GM18870 (cell line): Measurements from ENCODE around the gene NAA10.

ENCODE experiments used
- ATAC-seq: cut with Tn5 transposase; IDR thresholded peaks from one replicate; pipeline ENCODE4 v1.9.1; 2021; ENCODE audit warnings: moderate library complexity; ENCODE audit not compliant: unreplicated experiment

The NAA10 gene

DNA sequence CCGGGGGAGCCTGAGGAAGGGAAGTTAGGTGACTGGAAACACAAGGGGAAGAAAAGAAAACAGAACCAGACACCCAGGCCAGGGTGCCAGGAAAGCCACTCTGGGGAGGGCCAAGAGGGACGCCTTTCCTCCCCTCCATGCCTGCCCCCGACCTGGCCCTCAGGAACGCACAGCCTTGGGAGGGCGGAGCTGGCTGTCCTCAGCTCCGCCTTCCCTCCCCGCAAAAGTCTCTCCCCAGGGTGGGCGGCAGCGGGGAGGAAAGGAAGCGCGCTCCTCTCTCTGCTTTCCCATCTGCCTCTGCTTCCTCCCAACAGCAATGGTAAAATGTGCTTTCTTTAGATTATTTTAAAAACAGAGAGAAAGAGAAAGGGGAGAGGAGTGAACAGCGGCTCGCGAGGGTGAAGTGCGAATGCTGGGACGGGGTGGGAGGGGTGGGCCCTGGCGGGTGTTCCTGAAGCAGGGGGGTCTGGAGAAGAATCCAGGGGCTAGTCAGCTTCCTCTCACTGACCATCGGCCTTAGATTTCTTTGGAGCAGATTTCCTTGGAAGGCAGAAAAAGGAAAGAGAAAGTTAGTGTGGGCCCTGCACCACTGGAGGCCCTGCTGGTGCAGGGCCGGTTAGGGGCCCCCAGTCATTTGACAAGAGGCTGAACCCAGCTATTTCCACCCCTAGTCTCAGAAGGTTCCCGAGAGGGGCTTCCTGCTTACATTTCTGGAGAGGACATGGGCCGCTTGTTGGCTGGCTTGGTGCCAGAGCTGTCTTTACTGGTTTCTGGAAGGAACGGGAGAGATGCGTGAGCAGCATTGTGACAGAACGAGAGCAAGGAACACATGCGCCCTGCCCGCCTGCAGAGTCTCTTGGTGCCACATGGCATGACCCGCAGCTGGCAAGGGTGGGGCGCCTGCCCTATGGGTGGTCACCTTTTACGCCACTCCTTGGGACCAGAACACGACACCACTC, 14.3 kb upstream of the NAA10 start:
- ATAC-seq: no peak

DNA sequence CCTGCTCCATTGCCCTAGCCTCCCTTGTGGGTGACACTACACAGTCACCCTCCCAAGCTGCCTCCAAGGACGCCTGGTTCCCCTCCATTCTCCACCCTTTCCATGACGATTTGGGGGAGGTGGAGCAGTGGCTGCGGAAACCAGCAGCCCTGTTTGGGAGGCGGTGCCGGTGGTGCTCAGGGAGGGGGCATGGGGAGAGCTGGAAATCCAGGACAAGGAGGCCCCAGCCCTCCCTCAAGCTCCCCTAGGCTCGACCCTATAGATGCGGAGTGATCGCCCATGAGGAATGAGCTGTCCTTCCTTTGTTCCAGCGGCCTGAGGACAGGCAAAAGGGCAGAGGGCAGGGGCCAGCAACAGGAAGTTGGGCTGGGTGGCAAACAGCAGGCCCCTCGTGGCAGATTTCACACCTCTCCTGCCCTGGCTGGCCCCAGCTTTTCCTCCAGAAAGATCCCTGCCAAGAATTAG, 13.2 kb upstream of the NAA10 start:
- no peak for ATAC-seq

DNA sequence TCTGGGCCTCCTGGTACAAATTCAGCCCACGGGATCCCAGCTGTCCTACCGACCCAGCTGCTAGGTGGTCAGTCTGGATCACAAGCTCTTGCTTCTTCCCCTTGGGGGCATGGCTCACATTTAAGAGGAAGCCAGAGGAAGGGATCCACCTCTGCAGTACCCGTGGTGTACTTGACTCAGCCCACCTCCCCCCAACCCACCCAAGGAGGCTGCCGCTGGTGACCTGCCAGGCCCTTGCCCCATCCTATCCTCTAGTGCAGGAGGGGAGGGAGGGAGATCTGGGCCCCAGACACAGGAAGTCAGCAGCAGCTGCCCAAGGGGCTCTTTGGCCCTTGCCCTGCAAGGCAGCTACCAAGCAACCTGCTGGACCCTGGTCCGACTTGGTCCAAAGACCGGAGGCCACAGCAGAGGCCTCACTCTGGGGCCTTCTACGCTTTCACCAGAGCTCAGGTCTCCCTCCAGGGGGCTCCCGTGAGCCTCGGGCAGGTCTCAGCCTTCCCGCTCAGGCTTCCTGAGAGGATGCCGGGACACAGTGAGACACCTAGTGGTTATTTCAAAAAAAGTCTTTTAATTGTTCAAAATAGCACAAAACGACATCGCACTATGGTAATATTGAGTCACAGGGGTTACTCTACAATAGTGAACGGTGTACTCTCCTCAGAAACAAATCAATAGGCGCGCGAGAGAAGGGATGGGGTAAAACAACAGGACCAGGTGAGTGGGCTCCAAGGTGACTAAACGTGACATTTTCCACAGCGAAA, 12.4 kb upstream of the NAA10 start:
- ATAC-seq: peak; percentile 63

DNA sequence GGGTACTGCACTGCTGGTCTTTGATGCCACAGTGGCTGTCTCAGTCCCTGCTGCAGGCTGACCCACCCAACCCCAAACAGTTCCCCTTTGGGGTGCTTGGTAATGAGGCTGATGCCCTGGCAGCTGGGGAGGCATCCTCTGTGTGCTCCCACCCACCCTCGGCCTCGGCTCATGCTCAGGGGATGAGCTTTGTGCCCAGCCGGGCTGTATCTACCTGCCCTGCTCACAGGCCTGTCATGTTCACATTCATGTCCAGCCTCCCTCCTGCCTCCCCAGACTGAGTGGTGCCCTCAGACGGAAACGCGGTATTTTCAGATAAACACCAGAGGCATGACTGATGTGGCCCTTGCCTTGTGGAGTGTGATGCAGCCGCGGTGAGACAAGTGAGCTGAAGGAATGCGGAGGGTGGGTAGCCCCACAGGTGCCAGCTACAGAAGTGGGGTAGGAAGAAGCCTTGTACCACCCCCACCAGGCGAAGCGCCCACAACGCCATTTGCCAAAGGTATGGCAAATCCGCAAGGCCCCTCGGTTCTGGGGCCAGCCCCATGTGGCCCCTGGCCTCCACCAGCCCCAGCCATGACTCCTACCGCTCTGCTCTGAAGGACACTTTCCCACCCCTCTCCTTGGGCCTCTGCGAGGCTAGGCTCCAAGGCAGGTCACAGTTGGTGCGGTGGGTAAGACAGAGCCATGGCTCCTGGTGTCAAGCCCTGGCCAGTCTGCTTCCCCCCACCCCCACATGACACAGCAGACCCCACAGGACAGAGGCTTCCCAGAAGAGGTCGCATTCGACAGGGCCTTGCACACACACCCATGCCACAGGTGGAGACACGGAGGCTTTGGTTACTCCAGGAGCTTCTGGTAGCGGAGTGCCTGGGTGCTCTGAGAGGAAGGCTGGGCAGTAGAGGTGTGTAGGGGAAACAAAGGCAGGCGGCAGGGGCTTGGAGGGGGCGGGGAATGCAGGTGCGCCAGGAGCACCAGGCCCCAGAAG, 11.4 kb upstream of the NAA10 start:
- no peak for ATAC-seq

DNA sequence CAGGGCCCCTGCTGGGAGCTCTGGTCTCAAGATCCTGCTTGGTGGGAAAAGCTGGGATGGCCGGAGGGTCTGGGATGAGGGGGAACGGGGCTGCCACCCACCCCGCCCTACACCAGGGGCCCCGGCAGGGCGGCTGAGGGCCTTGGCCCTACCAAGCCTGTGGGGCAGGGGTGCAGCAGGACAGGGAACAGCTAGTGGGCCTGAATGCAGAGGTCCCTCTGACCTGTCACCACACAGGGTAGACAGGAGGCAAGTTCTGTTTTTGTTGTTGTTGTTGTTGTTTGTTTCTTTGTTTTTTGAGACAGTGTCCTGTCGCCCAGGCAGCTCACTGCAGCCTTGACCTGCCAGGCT, 9.9 kb upstream of the NAA10 start:
- ATAC-seq: no peak

DNA sequence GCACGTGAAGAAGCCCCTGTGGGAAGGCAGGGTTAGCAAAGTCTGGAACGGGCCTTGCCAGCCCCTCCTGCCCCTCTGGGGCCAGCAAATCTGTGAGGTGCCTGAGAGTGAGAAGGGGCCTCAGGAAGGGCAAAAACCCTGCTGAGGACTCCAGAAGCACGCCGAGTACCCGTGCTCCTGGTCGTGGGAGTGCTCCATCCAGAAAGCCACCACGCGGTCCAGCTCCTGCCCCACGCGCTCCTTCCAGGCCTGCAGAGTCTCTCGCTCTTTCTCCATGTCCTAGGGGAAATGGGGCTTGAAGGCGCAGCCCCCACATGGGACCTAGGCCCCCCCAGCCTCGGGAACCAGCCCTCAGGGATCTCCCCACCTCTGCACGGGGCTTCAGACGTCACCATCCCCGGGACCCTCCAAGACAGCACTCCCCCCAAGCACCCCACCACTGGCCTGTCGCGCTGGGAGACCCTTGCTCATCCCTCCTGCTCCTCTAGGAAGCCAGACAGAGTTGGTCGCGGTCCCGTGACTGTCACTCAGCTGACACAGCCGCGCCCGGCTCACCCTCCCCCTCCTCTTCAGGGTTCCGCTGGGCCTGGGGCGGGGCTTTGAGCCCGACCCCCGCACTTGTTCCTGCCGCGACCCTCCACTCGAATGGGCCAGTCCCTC, 9.4 kb upstream of the NAA10 start, which contains the start of gene RENBP:
TSS of gene RENBP (minus strand) at position 504 of the 660 bp plus-strand sequence. CDS start at position 471, 33 bp downstream.
- no peak for ATAC-seq

DNA sequence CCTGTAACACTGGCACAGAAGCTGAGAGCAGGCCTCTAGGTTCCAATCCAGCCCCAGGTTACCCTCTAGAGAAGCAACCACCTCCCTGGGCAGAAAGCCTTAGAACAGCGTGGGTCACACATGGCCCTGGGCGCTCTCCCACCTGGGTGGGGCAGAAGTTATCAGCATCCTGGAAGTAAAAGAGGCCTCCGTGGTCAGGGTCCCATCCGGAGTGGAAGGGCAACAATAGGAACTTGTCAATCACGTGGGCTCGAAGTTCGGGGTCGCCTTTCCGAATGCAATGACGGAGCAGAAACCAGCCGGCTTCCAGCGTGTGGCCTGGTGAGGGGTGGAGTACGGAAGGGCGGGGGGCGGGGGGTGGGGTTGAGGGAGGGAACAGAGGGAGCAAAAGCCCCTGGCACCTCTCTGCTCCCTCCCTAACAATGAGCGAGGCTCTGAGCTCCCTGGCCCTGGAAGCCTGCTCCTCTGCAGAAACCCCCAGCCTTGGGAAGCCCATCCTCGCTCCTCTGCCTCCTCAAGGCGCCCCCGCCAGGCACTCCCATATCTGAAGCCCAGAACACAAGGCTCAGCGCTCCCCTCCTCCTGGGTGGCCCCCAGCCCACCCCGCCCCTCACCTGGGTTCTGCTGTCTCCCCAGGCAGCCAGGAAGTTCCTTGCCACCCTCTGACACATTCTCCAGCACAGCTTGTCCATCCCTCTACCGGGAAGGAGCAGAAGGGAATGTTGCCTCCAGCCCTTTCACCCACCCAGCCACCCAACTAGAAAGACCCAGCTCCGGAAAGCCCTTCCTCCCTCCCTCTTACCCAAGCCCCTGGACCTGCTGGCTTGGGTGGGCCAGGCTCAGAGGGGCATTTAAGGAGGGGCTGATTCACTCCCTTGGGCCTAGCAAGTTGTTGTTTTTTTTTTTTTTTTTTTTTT, 6.8 kb upstream of the NAA10 start:
- no peak for ATAC-seq

DNA sequence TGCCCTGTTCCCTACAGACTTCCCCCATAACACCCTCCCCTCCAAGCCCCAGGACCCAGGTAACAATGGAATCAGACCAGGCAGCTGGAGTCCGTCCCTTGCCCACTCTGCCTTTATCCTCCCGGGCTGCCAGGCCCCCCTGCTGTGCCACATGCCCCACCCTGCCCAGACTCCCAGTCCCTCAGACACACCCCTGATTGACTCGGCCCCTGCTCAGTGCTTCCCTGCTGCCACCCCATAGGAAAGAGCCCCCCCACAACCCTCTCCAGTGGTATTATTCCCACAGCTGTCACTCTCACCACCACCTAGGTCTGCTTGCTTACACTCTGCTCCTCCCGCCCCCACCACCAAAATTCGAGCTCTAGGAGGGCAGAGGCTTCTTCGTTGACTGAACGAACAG, 4.7 kb upstream of the NAA10 start:
- ATAC-seq: no peak

DNA sequence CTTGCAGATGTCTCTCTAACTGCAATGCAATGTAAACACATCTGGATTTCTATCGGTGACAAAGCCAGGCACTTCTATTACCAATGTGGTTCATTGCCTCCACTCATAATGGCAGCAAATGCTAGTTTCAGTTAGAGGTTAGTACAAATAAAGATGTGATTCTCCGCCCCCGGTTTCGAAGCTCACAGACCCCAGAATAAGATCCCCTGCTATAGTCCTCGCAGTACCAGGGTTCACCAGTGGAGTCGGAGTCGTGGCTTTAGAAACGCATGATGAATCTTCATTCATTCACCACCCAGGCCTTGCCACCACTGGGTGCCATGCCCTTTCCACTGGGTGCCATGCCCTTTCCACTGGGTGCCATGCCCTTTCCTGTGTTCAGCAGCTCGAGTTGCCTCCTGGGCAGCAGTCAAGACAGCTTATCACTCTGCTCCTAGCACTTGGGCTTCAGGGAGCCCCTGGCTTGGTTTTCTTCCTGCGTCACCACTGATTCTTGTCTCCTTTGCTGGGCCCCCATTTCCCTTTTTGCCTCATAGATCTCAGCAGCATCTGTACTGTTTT, 3.5 kb upstream of the NAA10 start:
- ATAC-seq: no peak

DNA sequence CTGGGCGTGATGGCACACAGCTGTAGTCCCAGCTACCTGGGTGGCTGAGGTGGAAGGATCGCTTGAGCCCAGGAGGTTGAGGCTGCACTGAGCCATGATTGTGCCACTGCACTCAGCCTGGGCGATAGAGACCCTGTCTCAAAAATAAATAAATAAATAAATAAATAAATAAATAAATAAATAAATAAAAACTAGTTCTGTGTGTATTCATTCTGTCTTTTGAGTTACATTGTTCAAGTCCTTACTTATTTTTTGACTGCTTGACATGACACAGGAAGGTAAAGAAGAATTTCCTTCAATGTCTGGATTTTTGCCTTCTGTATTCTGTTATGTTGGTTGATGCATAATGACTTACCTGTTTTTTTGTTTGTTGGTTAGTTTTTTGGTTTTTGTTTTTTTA, 2.2 kb upstream of the NAA10 start:
- ATAC-seq: no peak

DNA sequence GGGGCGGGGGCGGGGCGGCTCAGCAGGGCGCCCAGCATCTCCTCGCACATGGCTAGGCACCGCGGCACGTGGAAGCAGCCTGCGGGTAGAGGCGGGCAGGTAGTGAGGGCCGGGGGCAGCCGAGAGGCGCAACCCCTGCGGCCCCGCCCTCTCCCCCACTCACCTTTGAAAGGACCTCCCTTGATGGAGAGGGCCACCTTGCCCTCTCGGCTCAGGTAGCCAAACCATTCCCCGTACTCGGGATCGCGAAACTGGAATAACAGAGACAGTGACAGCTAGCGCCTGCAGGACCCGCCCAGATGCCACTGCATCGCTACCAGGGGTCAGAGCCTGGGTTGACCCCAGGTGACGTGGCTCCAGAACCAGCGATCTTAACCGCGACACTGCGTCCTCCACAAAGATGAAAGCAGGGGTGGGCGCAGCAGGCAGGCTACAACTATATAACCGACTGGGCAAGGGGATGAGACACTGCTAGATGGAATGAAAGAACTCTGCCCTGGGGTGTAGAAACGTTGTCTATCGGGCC, 552 bp upstream of the NAA10 start:
- ATAC-seq: no peak

DNA sequence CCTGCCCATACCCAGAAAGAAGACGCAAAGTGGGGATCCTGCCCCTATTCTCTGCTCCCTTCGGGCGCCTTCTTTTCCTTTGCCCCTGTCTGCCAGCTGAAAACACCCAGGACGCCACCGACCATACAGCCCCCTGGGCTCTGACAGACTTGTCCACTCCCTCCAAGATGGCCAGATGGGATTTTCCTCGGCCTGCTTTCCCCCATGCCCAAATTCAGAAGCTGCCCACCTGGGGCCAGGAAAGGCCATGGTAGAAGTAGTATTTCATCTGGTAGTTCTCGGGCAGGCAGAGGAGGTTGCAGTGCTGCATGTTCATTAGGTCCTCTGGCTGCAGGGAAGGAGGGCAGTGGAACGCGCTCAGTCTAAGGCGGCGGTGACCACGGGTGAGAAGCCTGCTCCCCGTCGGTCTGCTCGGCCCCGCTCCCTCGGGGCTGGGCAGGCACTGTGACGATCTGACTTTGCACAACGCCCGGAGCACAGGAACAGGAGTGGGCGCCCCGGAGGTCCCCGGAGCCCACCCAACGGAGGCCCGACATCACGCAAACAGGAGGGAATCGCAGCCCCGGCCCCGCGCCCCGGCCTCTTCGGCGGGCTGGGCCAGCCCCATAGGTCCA, 582 bp downstream of the NAA10 start:
- ATAC-seq: peak; percentile 21

DNA sequence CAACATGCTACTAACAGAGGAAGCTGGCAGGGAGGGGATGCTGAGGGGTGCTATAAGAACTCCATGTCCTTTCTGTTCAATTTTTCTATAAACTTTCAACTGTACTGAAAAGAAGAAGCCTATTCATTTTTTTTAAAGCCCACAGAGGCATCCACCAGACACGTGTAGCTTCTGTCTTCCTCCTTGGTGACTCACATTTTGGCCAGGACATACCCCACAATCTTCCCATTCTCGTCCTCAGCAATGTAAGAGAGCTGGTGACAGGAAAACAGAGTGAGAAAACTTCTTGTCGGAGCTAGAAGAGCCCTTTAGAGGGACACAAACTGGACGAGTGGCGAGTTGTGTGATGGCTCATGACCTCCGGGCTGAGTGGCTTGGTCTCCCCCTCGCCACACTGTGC, 1.1 kb downstream of the NAA10 start:
- ATAC-seq: no peak

DNA sequence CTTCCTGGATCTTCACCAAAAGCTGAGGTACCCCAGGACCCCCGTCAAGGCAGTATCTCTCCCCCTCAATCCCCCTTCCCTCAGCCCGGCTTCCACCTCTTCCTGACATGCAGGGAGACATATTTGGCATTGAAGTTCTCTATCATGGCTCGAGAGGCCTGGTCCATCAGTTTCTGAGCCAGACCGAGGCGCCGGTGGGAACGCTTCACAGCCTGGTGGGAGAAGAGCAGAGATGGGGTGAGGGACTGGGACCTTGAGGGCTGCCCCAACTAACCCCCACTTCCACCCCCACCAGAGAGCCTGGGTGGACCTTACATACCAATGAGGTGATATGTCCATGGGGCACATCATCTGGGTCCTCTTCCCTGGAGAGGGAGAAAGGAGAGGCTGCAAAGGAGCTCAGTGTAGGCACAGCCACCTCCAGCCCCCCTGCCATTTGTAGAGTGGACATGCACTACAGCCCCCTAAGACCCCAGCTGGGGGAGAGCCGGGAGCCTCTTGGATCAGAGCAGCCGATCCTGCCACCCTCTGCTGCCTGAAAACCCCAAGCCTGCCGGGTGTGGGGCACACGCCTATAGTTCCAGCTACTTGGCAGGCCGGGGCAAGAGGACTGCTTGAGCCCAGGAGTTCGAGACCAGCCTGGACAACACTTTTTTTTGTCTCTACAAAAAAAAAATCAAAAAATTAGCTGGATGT, 2.5 kb downstream of the NAA10 start:
- ATAC-seq: no peak

DNA sequence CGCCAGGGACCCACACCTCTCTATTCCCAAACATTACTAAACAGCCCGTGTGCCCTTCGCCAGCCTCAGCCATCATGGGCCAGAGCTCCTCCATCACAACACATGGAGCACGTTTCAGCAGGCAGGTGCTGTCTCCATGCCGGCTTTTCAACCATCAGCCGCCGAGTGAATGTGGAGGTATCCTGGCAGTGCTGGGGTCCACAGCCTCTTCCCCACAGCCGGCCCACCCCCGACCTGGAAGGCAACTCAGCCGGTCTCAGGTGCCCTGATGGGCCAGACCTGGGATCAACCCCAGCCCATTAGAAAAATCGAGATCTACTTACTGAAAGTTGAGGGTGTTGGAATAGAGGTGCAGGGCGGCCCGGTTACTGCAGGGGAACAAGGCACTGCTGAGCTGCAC, 3.1 kb downstream of the NAA10 start:
- no peak for ATAC-seq

DNA sequence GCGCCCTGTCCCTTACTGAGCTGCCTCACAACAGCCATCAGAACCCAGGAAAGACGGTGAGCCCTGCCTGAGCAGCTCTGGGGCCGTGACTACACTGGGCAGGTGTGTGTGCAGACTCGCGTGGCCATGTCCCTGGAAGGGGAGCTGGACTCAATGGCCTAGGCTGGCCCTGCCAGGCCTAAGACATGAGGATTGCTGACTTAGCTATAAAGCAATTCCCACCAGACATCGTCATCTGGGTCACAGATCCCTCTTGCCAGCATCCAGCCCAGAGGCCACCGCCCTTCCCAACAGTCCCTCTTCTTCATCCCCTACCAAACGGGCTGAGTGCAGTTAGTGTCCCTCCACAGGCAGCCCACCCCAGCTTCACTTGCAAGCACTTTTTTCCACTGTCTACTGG, 3.7 kb downstream of the NAA10 start:
- no peak for ATAC-seq

DNA sequence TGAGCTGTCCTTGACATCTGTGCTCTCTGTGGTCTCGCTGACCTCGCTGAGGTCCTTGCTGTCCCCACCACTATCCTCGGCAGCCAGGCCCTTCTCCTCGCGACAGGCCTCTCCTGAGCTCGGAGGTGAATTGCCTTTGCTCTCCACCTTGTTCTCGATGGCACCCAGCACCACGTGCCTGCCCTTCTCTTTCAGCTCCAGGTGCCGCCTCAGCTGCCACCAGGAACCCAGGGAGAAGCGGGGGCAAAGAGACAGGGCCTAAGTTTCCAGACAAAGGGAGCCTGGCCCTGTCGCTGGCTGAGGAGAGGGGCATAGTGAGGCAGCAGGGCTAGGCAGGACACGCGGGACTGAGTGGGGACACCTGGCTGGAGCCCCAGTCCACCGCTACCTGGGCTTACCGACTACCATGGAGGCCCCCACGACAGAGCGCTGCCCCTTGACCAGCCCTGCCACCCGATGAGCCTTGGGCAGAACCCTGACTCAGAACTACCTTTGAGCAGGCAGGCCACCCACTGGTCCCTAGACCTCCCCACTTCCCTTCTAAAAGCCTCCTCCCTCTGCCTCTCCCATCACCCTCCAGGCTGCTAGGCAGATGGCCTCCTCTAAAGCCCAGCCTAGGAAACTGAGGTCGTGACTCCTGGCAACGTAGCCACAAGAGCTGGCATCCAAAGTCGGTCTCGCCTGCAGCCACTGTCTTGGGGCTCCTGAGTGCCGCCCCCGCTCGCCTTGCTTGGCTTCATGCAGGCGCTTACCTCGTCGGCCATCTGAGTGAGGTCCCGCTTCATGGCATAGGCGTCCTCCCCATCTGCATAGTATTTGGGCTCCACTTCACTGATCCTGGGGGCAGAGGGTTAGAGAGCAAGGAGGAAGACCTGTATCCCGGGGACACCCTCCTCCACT, 4.6 kb downstream of the NAA10 start:
- ATAC-seq: no peak
